ENCODE measurements around the gene ENO1.

DNA sequence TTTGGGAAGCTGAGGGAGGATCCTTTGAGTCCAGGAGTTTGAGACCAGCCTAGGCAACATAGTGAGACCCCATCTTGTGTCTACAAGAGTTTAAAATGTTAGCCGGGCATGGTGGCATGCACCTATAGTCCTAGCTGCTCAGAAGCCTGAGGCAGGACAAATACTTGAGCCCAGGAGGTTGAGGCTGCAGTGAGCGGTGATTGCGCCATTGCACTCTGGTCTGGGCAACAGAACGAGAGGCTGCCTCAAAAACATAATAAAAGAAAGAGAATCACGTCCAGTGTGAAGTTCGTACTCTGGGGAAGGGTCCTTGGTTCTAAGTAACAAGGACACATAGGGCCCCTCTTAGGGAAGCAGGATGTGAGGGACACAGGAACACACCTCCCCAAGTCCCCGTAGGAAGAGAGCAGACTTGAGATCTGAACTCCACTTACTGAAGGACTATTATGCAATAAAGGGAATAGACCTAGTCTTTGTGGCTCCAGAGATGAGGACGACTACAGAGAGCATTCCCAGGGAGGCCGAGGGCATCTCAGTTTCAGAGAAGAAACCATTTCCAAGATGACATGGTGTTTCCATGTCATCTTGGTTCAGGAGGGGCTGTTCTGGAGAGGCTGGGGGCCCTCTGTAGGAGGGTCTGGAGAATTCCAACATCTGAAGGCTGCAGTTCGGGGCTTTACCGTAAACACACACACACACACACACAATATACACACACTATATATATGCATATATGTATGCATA is 10.8 kb upstream of the ENO1 start:
- TF ChIP-seq POLR2A (IDR thresholded peaks at IDR 0.05; ENCODE audit: low read depth, low read length) = no peak
- no peak for TF ChIP-seq TAF1 (IDR thresholded peaks at IDR 0.05; ENCODE audit: low read depth, low read length)
- TF ChIP-seq POLR2AphosphoS5 (IDR thresholded peaks at IDR 0.05; ENCODE audit: low read depth, low read length) = no peak
- no peak for TF ChIP-seq POU2F2 (IDR thresholded peaks at IDR 0.05; ENCODE audit: low read depth, low read length)
- no peak for TF ChIP-seq SPI1 (IDR thresholded peaks at IDR 0.05; ENCODE audit: low read depth, low read length)
